GM11168 (cell line): ENCODE data around the gene CACNA2D4.

Experiments used
- in situ Hi-C: fragments of 300-500 bp; cut with MboI; formaldehyde crosslinking; loops from one replicate; pipeline ENCODE4 v1.12.0; 2022; ENCODE audit warnings: low sequenced_read_pairs; ENCODE audit not compliant: unreplicated experiment

The CACNA2D4 gene

GRCh38 chr12:1919763-1920162 lies 1.3 kb upstream of the CACNA2D4 start:
- in situ Hi-C loops: no loop called here

GRCh38 chr12:1919284-1919683 lies 832 bp upstream of the CACNA2D4 start:
- in situ Hi-C loops: no loop called here

DNA sequence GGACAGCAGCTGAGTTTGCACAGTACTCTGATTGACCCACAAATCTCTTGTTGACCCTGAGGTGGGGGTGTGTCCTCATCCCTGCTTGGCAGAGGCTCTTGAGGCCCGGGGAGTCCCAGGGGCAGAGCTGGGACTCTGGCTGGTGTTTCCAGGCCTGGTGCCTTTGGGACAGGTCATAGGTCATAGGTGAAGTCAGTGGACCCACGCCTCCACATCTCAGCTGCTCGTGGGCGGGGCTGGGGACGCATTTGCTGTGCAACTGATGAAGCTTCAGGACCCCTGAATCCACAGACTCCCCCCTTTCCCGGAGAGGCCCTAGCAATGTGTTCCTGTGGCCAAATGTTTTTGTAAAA lies 408 bp upstream of the CACNA2D4 start:
- in situ Hi-C loops: no loop called here

- in situ Hi-C loops: no loop called here
Measured at GRCh38 chr12:1917172-1918070, 1.0 kb downstream of the CACNA2D4 start.

GRCh38 chr12:1916371-1917171 lies 1.9 kb downstream of the CACNA2D4 start:
- in situ Hi-C loops: no loop called here

DNA sequence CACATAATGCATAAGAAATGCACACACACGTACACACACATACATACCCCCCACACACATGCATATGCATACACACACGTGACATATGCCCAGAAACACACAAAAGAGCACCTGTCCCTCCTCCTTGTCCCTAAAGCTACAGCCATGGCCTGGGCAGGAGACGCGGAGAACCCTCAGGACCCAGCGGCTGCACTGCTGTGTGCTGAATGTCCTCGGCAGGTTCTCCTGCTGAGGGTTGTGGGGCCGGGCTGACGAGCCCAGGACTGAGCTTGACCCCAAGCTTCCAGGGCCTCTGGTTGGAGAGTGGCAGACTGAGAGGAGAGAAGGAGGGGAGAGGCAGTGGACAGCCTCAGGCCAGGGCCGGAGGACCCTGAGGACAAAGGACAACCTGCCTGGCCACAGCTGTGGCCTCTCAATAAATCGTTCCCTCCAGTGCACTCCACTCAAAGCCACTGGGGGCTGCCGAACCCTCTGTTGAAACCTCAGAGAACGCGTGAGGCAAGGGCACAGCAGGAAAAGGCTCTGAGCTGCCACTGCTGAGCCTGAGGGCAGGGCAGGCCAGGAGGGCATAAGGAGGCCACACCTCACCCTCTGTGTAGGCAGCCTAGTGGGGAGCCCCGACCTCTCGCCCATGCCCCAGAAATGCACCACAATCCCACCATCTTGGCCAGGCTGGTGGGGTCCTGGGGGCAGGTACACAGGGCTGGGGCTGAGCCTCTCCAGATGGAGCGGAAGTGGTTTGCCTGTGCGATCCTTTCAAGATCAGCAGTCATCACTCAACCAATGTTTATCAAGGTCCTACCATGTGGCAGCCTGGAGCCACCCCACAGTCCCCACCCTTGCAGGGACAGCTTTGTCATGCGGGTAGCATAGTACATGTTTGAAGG lies 3.1 kb downstream of the CACNA2D4 start:
- in situ Hi-C loops: no loop called here

- in situ Hi-C loops: no loop called here
Measured at GRCh38 chr12:1914114-1914911, 4.1 kb downstream of the CACNA2D4 start.

DNA sequence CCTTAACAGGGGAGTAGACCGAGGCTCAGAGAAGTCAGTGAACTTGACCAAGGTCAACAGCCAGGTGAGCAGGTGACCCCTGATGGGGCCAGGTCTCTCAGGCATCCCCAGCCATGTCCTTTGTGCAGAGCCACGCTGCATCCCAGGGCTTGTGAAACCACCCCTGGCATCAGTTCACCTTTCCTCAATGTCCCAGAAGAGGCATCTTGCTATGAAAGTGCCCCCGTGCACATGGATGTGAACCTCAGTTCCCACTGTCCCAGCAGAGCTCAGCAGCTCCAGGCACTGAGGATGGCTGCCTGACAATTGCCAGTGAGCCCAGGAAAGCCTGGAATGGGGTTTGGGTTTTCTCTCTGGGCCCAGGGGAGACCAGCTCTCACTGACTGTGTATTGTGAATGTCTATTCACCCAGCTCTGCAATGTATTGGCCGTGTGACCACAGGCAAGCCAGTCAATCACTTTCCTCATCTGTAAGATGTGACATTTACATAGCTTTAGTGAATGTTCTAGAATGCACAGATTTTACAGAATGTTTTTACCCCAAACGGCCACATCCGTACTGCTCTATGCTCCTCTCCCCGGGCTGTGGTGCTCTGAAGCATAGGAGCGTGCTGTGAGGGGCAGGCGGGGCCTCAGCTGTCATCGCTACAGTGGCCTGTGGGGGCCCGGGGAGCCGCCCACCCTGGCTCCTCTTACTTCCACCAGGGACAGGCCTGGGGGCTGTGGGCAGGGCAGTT lies 4.9 kb downstream of the CACNA2D4 start:
- in situ Hi-C loops: no loop called here

DNA sequence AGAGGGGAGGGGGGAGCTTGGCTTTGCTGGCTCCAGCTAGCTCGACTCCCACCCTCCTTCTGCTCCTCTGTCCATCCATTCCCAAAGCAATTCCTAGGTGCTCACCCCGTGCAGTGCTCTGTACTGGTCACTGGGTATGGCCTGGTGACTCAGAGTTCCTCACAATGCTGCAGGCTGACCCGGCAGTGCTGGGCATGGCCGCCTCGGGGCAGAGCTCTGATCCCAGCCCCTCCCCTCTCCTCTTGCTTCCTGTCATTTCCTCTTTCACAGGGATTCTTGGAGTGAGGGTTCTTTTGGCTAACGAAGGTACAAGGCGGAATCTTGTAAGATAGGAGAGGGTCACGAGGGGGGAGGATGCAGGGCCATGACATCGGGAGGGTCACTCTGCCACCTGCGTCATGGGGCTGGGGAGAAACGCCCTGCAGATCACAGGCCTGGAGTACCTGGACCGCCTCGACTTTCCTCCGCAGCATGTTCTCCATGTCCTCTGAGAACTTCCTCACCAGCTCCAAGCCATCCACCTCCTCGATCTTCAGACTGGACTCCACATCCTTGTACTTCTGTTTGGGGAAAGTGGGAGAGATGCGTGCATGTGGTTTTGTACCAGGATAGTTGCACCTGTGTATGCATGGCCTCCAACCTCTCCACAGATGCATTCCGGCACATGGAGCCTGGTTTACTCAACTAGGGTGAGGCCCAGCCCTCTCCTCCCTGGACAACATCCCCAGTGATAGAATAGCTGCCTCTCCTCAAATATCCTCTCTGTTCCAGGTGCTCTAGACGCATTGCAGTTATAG lies 5.7 kb downstream of the CACNA2D4 start:
- in situ Hi-C loops: no loop called here

DNA sequence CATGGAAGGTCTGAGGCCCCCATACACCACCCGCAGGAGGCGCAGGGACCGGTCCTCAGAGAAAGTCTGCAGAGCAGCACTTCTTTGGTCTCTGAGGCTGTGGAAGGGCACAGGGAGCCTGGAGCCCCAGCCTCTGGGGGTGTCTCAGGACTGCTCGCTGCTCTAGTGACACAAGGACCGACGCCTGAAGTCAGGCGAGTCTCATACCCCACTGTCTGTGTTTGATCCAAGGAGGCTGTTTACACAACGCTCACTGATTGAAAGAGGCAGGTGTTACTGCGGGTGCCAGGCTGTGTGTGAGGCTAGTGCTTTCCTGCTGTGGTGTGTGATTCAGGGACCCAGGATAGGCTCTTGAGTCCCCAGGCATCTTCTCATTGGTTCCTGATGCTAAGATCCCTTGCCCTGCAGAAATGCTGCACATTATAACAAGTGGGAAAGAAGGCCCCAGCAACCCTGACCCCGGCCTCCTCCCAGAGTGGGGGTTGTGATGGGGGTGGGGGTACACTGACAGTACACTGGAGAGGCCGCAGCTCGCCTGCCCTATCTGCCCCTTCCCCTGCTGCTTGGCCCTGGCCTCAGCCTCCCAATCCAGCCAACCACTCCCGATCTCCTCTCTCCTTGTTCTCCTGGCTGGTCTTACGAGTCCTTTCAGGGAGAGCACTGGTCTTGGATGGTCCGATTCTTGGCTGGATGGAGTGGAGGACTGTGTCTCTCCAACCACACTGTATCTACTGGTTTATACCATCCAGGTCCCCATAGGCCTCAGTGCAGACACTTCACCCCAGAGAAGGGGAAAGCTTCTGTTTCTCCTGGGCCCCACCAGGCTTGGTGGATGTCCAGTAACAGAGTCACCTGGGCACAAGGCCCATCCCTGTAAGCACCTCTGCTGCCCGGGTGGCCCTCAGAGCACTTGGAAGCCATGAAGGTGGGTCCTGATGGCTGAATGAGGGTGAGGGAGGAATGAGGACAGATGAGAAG lies 6.6 kb downstream of the CACNA2D4 start:
- in situ Hi-C loops: no loop called here

DNA sequence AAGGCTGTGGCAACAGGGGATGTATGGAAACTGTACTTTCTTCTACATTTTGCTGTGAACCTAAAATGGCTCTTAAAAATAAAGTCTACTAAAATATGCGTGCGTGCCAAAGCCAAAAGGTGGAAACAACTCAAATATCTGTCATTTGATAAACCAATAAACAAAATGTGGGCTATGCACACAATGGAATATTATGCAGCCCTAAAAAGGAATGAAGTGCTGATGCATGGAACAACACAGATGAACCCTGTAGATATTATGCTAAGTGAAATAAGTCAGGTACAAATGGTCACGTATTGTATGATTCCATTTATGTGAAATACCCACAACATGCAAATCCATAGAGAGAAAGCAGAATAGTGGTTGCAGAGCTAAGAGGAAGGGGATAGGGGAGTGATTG lies 8.0 kb downstream of the CACNA2D4 start:
- in situ Hi-C loops: no loop called here

GRCh38 chr12:1908758-1909157 lies 9.7 kb downstream of the CACNA2D4 start:
- in situ Hi-C loops: no loop called here

DNA sequence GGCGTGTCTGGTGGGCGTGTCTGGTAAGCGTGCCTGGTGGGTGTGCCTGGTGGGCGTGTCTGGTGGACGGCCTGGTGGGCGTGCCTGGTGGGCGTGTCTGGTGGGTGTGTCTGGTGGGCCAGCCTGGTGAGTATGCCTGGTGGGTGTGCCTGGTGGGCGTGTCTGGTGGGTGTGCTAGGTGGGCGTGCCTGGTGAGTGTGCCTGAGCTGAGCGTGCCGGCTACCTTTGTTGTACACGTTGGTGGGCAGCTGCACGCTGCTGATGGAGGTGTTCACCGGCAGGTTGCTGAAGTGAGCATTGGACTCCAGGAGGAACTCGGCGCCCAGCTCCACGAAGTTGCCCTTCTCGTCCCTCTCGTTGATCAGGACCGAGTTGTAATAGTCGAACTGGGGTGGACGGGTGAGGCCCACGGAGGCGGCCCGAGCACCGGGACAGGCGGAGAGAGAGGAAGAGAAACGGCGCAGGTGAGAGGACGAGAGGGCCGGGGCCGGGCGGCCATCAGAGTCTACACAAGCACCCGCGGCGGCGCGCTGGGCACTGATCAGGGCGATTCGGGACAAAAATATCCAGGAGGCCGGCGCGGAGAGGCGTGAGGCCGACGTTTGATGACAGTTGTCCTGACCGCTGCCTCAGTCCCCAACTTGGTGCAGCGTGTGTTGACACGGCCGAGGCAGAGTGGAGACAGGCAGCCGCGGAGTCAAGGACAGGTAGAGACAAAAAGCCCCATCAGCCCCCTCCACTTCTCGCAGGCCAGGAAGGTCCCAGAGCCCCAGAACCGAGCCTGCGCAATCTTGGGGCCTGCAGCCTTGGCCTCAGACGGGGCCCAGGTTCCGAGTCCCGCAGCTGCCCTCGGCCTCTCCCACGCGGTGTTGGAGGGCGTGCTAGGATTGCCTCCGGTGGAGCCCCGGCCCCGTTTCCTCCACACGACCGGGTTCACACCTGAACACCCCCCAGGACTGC lies 10.5 kb downstream of the CACNA2D4 start:
- in situ Hi-C loops: no loop called here

DNA sequence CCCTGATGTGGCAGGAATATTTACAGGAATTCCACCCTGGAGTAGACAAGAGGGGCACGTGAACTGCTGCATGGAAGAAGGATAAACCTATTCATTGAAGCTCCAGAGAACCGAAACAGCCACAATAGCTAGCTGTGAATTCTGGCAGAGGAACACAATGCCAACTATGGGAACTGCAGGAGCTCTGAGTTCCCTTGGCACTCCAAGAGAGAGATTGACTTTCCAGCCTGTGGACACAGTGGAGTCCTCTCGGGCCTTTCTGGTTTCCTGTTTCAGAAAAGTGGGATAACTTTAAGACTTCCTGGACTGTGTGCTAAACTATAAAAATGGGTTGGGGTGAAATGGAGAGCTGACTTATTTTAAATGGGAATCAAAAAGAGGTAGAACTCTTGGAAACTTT lies 11.9 kb downstream of the CACNA2D4 start:
- in situ Hi-C loops: no loop called here

GRCh38 chr12:1904875-1905274 lies 13.6 kb downstream of the CACNA2D4 start:
- in situ Hi-C loops: no loop called here

- in situ Hi-C loops: no loop called here
Measured at GRCh38 chr12:1896964-1897363, 21.5 kb downstream of the CACNA2D4 start.
